Naive B cell (primary cell): Measurements from ENCODE around the gene ZNF681. TPM values are rescaled to one million over a fixed set of nuclear protein-coding genes. Genes with fewer than 3 reads are reported as not detected.

Source experiments
- ATAC-seq, 2 donors: fragments of 150-1000 bp; cut with Tn5 transposase; 2 replicates each; pipeline ENCODE4 v1.10.0; 2021; ENCODE audit warnings: low read depth in 2 of 2, mild to moderate bottlenecking in 2 of 2, moderate library complexity in 2 of 2
- DNase-seq: peaks from one replicate; pipeline ENCODE4 v3.0.0; 2022
- H3K27ac Mint-ChIP-seq, 6 donors: one replicate each; pipeline ENCODE4 v1.8.0; 2020 to 2022; ENCODE audit warnings: mild to moderate bottlenecking in 6 of 6, mixed read lengths in 6 of 6, moderate library complexity in 5 of 6, inconsistent platforms in 2 of 6
- H3K27me3 Mint-ChIP-seq, 3 donors: one replicate each; pipeline ENCODE4 v1.8.0; 2021 to 2022; ENCODE audit warnings: mixed read lengths in 3 of 3, mild to moderate bottlenecking in 1 of 3
- H3K36me3 Mint-ChIP-seq, 2 donors: one replicate each; pipeline ENCODE4 v1.8.0; 2020 to 2022; ENCODE audit warnings: mixed read lengths in 2 of 2, inconsistent platforms in 1 of 2, mild to moderate bottlenecking in 1 of 2
- H3K4me1 Mint-ChIP-seq, 3 donors: one replicate each; pipeline ENCODE4 v1.8.0; 2020 to 2022; ENCODE audit warnings: mixed read lengths in 3 of 3, inconsistent platforms in 1 of 3, mild to moderate bottlenecking in 1 of 3, moderate library complexity in 1 of 3
- H3K4me3 Mint-ChIP-seq, 8 donors: one replicate each; pipeline ENCODE4 v1.8.0; 2020 to 2022; ENCODE audit warnings: mild to moderate bottlenecking in 8 of 8, mixed read lengths in 8 of 8, moderate library complexity in 8 of 8, inconsistent platforms in 2 of 8
- H3K9me3 Mint-ChIP-seq, 7 donors: one replicate each; pipeline ENCODE4 v1.8.0; 2020 to 2022; ENCODE audit warnings: mixed read lengths in 7 of 7, mild to moderate bottlenecking in 5 of 7, inconsistent platforms in 2 of 7, moderate library complexity in 1 of 7
- polyA plus RNA-seq, 6 donors: library from polyadenylated mRNA; unstranded; fragments of 300-500 nt; fragmentation: Illumina TruSeq; gene quantifications; one replicate each; pipeline ENCODE4 v1.2.3, GENCODE V29; 2021; ENCODE audit warnings: low read depth in 6 of 6

ZNF681 gene
- 1 to 10 TPM; 1.0 to 4.3 (median 3.2) TPM for polyA plus RNA-seq

- Mint-ChIP-seq H3K27me3 (no peaks in the 10 kb centered on the region), H3K9me3 (peaks cover 0 to 8% (median 2%) of the 10 kb centered on the region in 7 donors), H3K4me1 (peaks cover 18 to 44% (median 19%) of the 10 kb centered on the region in 3 donors), H3K36me3 (peaks cover 10 to 17% of the 10 kb centered on the region in 2 donors), H3K27ac (peak within 1 kb of the TSS; percentile 84 to 98 (median 96)), H3K4me3 (peak within 1 kb of the TSS; percentile 91 to 99 (median 98))
- ATAC-seq (peak; percentile 82 to 87), DNase-seq (peak; percentile 85)
These were observed at the start of gene ZNF681 for GRCh38 chr19:23758187-23759074. ZNF681 (minus strand) TSS chr19:23758891; CDS start chr19:23758749, 142 bp downstream.

DNA sequence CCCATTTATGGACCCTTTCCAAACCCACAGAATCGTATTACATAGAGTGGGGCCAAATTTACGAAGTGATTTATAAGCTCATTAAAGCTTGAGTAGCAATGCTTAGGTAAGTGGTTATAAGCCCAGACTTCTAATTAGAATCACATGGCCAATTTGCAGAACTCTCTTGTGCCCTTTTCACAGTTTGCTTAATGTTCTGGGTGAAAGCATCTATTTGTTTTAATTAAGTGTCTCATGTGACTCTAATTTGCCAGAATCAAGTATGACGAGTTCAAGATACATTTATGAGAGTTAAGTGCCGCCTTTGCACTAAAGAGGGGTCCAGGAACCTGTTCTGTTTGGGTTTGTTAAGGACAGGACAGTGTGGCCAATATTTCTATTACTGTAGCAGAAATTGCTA lies 46.0 kb upstream of the ZNF681 start:
- Mint-ChIP-seq H3K4me3 (no peak overlapping the region), H3K27ac (no peak overlapping the region), H3K9me3 (peaks cover 0 to 16% (median 0%) of the 10 kb centered on the region in 7 donors), H3K4me1 (peaks cover 13 to 19% (median 16%) of the 10 kb centered on the region in 3 donors), H3K36me3 (peaks cover 0 to 11% of the 10 kb centered on the region in 2 donors), H3K27me3 (no peaks in the 10 kb centered on the region)
- no peak for ATAC-seq
- DNase-seq, result no peak

DNA sequence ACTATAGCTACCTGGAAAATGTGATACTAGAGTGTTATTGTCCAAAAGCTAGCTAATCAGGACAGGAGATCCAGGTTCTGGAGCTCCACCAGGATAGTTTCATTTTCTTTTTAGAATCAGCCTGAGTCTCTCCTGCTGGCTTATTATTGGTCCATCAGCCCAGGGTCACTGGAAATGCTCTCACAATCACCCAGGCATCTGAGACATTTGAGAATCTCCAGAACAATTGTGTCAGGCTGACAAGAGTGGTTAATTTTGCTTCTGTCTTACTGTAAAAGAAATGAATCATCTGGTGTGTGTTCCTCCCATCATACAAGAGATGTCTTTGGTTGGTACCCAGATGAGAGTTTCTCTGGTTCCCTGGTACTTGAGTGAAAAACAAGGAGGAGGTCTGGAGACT lies 43.6 kb upstream of the ZNF681 start:
- ATAC-seq (no peak), DNase-seq (no peak)
- H3K9me3 Mint-ChIP-seq, result peaks cover 0 to 17% (median 3%) of the 10 kb centered on the region in 7 donors
- H3K4me1 Mint-ChIP-seq, result peaks cover 19 to 27% (median 24%) of the 10 kb centered on the region in 3 donors
- H3K4me3 Mint-ChIP-seq, result no peak overlapping the region
- H3K36me3 Mint-ChIP-seq, result peaks cover 0 to 9% of the 10 kb centered on the region in 2 donors
- H3K27ac Mint-ChIP-seq, result no peak overlapping the region
- no peaks in the 10 kb centered on the region for H3K27me3 Mint-ChIP-seq

- no peak for DNase-seq
- no peaks in the 10 kb centered on the region for H3K27me3 Mint-ChIP-seq
- ATAC-seq, result no peak
- peaks cover 0 to 12% of the 10 kb centered on the region in 2 donors for H3K36me3 Mint-ChIP-seq
- peaks cover 19 to 27% (median 24%) of the 10 kb centered on the region in 3 donors for H3K4me1 Mint-ChIP-seq
- peak overlapping the region in 1 of 6 donors; percentile 0 for H3K27ac Mint-ChIP-seq
- peaks cover 0 to 18% (median 6%) of the 10 kb centered on the region in 7 donors for H3K9me3 Mint-ChIP-seq
- H3K4me3 Mint-ChIP-seq, result peak overlapping the region in 2 of 8 donors; percentile 17 to 57
These were observed 43.1 kb upstream of the ZNF681 start for GRCh38 chr19:23801803-23802202.

DNA sequence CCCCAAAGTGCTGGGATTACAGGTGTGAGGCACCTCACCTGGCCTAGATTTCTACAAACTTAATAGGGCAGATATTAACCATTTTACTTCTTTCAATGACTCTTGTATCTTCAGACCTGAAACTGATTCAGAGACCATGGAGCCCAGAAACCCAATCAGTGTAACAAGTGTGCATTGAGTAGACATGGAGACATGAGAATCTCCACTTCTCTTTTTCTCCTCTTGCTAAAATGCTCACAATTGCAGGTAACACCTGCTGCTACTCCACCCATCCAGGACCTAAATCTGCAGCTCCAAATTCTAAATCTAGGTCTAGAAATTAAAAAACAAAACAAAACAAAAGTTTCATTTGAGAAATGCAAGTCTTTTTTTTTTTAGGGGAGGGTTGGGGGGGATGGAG lies 42.2 kb upstream of the ZNF681 start:
- peak overlapping the region in 2 of 8 donors; percentile 28 to 57 for H3K4me3 Mint-ChIP-seq
- H3K4me1 Mint-ChIP-seq, result peaks cover 19 to 28% (median 26%) of the 10 kb centered on the region in 3 donors
- H3K27me3 Mint-ChIP-seq, result no peaks in the 10 kb centered on the region
- peak in 1 of 2 donors; percentile 36 for ATAC-seq
- DNase-seq, result no peak
- H3K27ac Mint-ChIP-seq, result peak overlapping the region in 2 of 6 donors; percentile 47 to 84
- H3K36me3 Mint-ChIP-seq, result peaks cover 0 to 17% of the 10 kb centered on the region in 2 donors
- peaks cover 0 to 26% (median 13%) of the 10 kb centered on the region in 7 donors for H3K9me3 Mint-ChIP-seq

- Mint-ChIP-seq H3K27me3 (no peaks in the 10 kb centered on the region), H3K4me1 (peaks cover 19 to 34% (median 32%) of the 10 kb centered on the region in 3 donors), H3K27ac (peak overlapping the region in 2 of 6 donors; percentile 79 to 84), H3K9me3 (peaks cover 0 to 32% (median 19%) of the 10 kb centered on the region in 7 donors), H3K4me3 (peak overlapping the region in 2 of 8 donors; percentile 44 to 57), H3K36me3 (peaks cover 0 to 17% of the 10 kb centered on the region in 2 donors)
- no peak for DNase-seq
- ATAC-seq, result no peak
These were observed 41.6 kb upstream of the ZNF681 start for GRCh38 chr19:23800271-23800670.

DNA sequence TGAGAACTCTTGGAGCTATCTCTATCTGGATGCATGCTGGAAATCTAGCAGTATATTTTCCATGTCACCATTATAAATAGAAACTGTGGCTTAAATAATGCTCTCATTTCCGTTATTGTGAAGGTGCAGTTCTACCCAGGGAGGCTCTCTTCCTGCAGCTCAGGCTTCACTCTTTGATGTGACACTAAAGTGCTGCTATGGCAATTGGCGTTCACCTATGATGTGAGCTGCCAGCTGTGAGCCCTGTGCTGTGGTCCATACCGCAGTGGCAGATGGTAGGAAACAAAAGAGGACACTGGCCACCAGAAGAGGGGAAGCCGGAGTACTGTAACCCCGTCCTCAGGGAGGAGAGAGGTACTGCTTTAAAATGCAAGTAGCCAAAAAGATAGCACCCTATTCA lies 40.6 kb upstream of the ZNF681 start:
- DNase-seq (peak; percentile 41), ATAC-seq (peak; percentile 88)
- Mint-ChIP-seq H3K4me3 (peak overlapping the region in 7 of 8 donors; percentile 26 to 83 (median 54)), H3K4me1 (peaks cover 19 to 35% (median 34%) of the 10 kb centered on the region in 3 donors), H3K9me3 (peaks cover 0 to 29% (median 20%) of the 10 kb centered on the region in 7 donors), H3K27ac (peak overlapping the region; percentile 38 to 84 (median 66)), H3K27me3 (no peaks in the 10 kb centered on the region), H3K36me3 (peaks cover 0 to 17% of the 10 kb centered on the region in 2 donors)

DNA sequence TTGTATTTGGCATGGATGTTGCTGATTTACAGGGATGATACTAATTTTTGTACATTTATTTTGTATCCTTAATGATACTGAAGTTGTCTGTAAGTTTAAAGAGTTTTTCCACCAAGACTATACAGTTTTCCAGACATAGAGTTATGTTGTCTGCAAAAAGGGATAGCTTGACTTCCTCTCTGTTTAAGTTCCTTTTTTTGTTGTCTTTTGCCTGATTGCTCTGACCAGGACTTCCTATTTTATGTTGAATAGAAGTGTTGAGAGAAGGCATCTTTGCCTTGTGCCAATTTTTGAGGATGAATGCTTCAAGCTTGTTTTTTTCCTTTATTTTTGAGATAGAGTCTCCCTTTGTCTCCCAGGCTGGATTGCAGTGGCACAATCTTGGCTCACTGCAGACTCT lies 36.8 kb upstream of the ZNF681 start:
- peaks cover 0 to 29% (median 20%) of the 10 kb centered on the region in 7 donors for H3K9me3 Mint-ChIP-seq
- peak overlapping the region in 1 of 8 donors; percentile 24 for H3K4me3 Mint-ChIP-seq
- H3K36me3 Mint-ChIP-seq, result peaks cover 0 to 12% of the 10 kb centered on the region in 2 donors
- no peaks in the 10 kb centered on the region for H3K27me3 Mint-ChIP-seq
- no peak for DNase-seq
- peak overlapping the region in 1 of 6 donors; percentile 15 for H3K27ac Mint-ChIP-seq
- H3K4me1 Mint-ChIP-seq, result peaks cover 9 to 24% (median 21%) of the 10 kb centered on the region in 3 donors
- ATAC-seq, result no peak

- Mint-ChIP-seq H3K27ac (no peak overlapping the region), H3K4me3 (peak overlapping the region in 1 of 8 donors; percentile 60), H3K9me3 (peaks cover 0 to 28% (median 20%) of the 10 kb centered on the region in 7 donors), H3K36me3 (peaks cover 0 to 12% of the 10 kb centered on the region in 2 donors), H3K27me3 (no peaks in the 10 kb centered on the region), H3K4me1 (peaks cover 0 to 11% (median 8%) of the 10 kb centered on the region in 3 donors)
- DNase-seq (no peak), ATAC-seq (no peak)
These were observed 34.1 kb upstream of the ZNF681 start for GRCh38 chr19:23792784-23793183.

DNA sequence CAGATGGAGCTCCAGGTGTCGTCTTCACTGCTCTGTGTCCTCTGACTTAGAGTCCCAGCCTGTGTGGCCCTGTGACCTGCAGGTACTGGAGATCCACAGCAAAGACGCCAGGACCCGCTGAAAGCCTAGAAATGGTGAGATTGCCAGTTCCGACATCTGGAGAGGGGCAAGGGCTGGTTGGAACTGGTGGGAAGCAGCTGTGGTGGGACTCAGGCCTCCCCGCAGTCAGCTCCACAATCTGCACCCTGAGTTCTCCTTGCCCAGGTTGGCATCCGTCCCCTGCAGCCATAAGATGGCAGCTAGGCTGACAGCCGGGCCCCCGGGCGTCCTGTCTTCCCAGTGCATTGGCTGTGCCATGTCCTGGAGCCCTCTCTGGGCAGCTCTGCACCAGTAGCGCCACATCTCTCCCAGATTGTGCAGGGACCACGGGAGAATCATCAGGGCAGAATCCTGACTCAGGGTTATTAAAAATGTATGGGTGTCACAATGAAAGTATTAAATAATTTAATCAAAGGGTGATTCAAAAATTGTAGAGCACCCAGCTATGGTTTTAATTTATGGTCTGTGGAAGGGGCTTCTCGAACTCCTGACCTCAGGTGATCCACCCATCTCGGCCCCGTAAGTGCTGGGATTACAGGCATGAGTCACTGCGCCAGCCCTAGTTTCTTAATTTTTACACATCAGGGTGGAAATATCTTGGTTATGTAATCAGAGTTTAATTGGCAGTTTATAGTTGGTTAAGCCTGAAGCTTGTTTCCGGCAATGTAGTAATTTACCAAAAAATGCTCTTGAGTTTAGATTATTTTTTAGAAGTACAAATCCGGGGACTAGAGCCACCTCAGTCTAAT lies 32.2 kb upstream of the ZNF681 start:
- no peaks in the 10 kb centered on the region for H3K36me3 Mint-ChIP-seq
- no peaks in the 10 kb centered on the region for H3K27me3 Mint-ChIP-seq
- no peak overlapping the region for H3K4me3 Mint-ChIP-seq
- H3K27ac Mint-ChIP-seq, result no peak overlapping the region
- H3K9me3 Mint-ChIP-seq, result peaks cover 0 to 10% (median 5%) of the 10 kb centered on the region in 7 donors
- ATAC-seq (no peak), DNase-seq (no peak)
- H3K4me1 Mint-ChIP-seq, result peaks cover 0 to 8% (median 8%) of the 10 kb centered on the region in 3 donors

DNA sequence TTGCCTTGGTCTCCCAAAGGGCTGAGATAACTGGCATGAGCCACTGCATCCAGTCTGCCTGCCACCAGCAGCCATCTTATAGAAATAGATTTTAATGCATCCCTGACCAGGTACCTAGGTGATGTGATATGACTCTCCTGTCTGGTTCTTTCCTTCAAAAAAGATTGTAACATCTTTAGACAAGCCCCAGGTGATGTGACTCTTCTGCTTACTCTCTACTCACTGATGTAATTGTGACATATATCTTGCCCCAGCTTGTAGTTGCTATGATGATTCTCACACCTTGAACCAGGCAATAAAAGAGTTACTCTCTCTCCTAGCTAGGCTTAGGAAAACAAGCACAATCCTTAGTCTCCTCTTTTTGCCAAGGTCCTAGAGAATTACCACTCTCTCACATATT lies 30.6 kb upstream of the ZNF681 start:
- peak overlapping the region in 1 of 6 donors; percentile 11 for H3K27ac Mint-ChIP-seq
- no peaks in the 10 kb centered on the region for H3K4me1 Mint-ChIP-seq
- H3K27me3 Mint-ChIP-seq, result no peaks in the 10 kb centered on the region
- ATAC-seq, result no peak
- peaks cover 0 to 2% (median 0%) of the 10 kb centered on the region in 7 donors for H3K9me3 Mint-ChIP-seq
- no peaks in the 10 kb centered on the region for H3K36me3 Mint-ChIP-seq
- no peak overlapping the region for H3K4me3 Mint-ChIP-seq
- no peak for DNase-seq

- Mint-ChIP-seq H3K36me3 (no peaks in the 10 kb centered on the region), H3K27ac (no peak overlapping the region), H3K4me3 (no peak overlapping the region), H3K27me3 (no peaks in the 10 kb centered on the region), H3K4me1 (no peaks in the 10 kb centered on the region), H3K9me3 (peaks cover 0 to 2% (median 0%) of the 10 kb centered on the region in 7 donors)
- DNase-seq, result no peak
- ATAC-seq, result no peak
These were observed 29.7 kb upstream of the ZNF681 start for GRCh38 chr19:23788411-23788810.

DNA sequence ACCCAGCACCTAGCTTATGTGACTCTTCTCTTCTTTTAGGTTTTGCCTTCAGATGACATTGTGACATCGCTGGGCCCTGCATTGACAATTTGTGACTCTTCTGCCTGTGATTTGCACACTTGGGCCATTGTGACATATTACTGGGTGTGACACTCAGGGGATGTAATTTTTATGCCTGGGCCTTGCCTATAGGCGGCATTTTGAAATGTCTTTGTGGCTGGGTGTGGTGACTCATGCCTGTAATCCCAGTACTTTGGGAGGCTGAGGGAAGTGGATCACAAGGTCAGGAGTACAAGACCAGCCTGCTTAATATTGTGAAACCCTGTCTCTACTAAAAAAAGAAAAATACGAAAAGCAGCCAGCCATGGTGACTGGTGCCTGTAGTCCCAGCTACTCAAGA lies 28.4 kb upstream of the ZNF681 start:
- ATAC-seq, result no peak
- Mint-ChIP-seq H3K9me3 (peaks cover 0 to 7% (median 0%) of the 10 kb centered on the region in 7 donors), H3K27ac (peak overlapping the region in 2 of 6 donors; percentile 34 to 39), H3K27me3 (no peaks in the 10 kb centered on the region), H3K4me3 (no peak overlapping the region), H3K36me3 (peaks cover 6 to 8% of the 10 kb centered on the region in 2 donors), H3K4me1 (no peaks in the 10 kb centered on the region)
- DNase-seq, result no peak
